OCI-LY3 (cell line): ENCODE data around the gene SHROOM1.

Experiments
- H2AFZ ChIP-seq: fragments of 200-600, 300-600 bp; shearing (Covaris generic); 2 replicates; pipeline ENCODE4 v1.6.0; 2014; ENCODE audit warnings: antibody characterized with exemption, low read depth, low read length
- H3K27ac ChIP-seq: fragments of 200-600, 300-600 bp; sonication (generic); 2 replicates; pipeline ENCODE4 v1.5.1; 2014; ENCODE audit warnings: mild to moderate bottlenecking, low read length, moderate library complexity, mixed read lengths
- H3K27me3 ChIP-seq: fragments of 200-600, 300-600 bp; sonication (generic); 2 replicates; pipeline ENCODE4 v1.6.1; 2014; ENCODE audit warnings: low read depth, low read length, mixed read lengths
- H3K36me3 ChIP-seq: fragments of 200-600, 300-600 bp; sonication (generic); replicated peaks from 2 replicates; pipeline ENCODE3; 2014; ENCODE audit warnings: low read depth, low read length, mixed read lengths
- H3K4me1 ChIP-seq: fragments of 300-600, 200-600 bp; sonication (generic); 2 replicates; pipeline ENCODE4 v1.6.1; 2014; ENCODE audit warnings: low read length, mixed read lengths
- H3K4me2 ChIP-seq: fragments of 200-600, 300-600 bp; sonication (generic); 2 replicates; pipeline ENCODE4 v1.6.1; 2014; ENCODE audit warnings: low read length, mixed read lengths
- H3K4me3 ChIP-seq: fragments of 300-600, 200-600 bp; sonication (generic); 2 replicates; pipeline ENCODE4 v1.5.1; 2014; ENCODE audit warnings: antibody characterized with exemption, mild to moderate bottlenecking, low read length, moderate library complexity
- H3K79me2 ChIP-seq: fragments of 300-600, 200-600 bp; shearing (Covaris generic); 2 replicates; pipeline ENCODE4 v1.6.1; 2014; ENCODE audit warnings: mild to moderate bottlenecking, low read length, mixed read lengths
- H3K9ac ChIP-seq: fragments of 300-600, 200-600 bp; shearing (Covaris generic); 2 replicates; pipeline ENCODE4 v1.6.0; 2014; ENCODE audit warnings: mild to moderate bottlenecking, low read length, moderate library complexity
- H3K9me3 ChIP-seq: fragments of 200-600, 300-600 bp; shearing (Covaris generic); 2 replicates; pipeline ENCODE4 v1.6.1; 2014; ENCODE audit warnings: low read length, mixed read lengths; ENCODE audit not compliant: insufficient read depth
- H4K20me1 ChIP-seq: fragments of 200-600, 300-600 bp; sonication (generic); 2 replicates; pipeline ENCODE4 v1.6.1; 2016; ENCODE audit warnings: low read length, mixed read lengths; ENCODE audit not compliant: insufficient read depth
- EZH2phosphoT487 ChIP-seq: fragments of 200-600 bp; shearing (Covaris generic); IDR thresholded peaks from 2 replicates; pipeline ENCODE4 v1.6.1; 2018; ENCODE audit warnings: antibody characterized with exemption, mixed run types, low read depth
- TF ChIP-seq, protein P1 (sequence below): fragments of 200-600, 300-600 bp; sonication (generic); IDR thresholded peaks from 2 replicates; pipeline ENCODE4 v1.5.1; 2014; ENCODE audit warnings: antibody characterized with exemption, low read length, low read depth

Gene SHROOM1

DNA sequence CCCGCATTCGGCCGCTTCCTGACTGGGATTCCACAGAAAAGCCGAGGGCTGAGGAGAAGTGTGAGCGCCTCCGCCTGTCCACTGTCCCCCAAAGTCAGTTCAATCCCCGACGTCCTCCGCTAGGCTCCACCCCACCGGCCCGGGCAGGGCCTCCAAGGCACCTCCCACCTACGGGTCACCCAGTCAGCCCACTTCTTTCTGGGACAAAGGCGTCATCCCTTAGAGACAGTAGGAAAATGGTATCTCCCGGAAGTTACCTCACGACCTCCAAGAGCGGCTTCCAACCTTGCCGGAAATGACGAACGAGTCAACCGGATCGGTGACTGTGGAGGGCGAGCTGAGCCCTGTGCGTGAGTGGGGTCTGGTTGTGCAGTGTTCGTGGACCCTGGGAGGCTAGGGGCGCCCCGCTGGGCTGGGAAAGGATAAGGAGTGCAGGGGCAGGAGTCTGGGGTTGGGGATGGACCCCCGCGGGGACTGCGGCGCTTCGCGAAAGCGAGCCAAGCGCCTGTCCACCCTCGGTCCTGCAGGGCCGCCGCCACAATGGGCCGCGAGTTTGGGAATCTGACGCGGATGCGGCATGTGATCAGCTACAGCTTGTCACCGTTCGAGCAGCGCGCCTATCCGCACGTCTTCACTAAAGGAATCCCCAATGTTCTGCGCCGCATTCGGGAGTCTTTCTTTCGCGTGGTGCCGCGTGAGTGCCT, 36.0 kb upstream of the SHROOM1 start, which contains the start of the genes GDF9 and UQCRQ:
Gene GDF9, minus strand, starts transcription at position 128 of the 704 bp plus-strand sequence. CDS start 1,936 bp downstream, outside the sequence.
Gene UQCRQ, plus strand, starts transcription at position 301 of the 704 bp plus-strand sequence. Its CDS starts 240 bp downstream, at position 541.
- no peaks in the 10 kb centered on the region for H3K27me3 ChIP-seq
- peak within 1 kb of the TSS; percentile 86 for H3K9ac ChIP-seq
- H3K79me2 ChIP-seq: peaks cover 20% of the 10 kb centered on the region
- H3K27ac ChIP-seq: peak within 1 kb of the TSS; percentile 29; the same call in 1 of the 2 replicates
- H2AFZ ChIP-seq: peak within 1 kb of the TSS; percentile 72
- H3K36me3 ChIP-seq: peaks cover 8% of the 10 kb centered on the region
- H3K4me1 ChIP-seq: peaks cover 14% of the 10 kb centered on the region
- peak within 1 kb of the TSS; percentile 99 for H3K4me3 ChIP-seq
- peak within 1 kb of the TSS; percentile 98 for H3K4me2 ChIP-seq
- no peaks in the 10 kb centered on the region for H3K9me3 ChIP-seq
- no peaks in the 10 kb centered on the region for H4K20me1 ChIP-seq
- no peak for TF ChIP-seq EZH2phosphoT487
- TF ChIP-seq, protein P1, sequence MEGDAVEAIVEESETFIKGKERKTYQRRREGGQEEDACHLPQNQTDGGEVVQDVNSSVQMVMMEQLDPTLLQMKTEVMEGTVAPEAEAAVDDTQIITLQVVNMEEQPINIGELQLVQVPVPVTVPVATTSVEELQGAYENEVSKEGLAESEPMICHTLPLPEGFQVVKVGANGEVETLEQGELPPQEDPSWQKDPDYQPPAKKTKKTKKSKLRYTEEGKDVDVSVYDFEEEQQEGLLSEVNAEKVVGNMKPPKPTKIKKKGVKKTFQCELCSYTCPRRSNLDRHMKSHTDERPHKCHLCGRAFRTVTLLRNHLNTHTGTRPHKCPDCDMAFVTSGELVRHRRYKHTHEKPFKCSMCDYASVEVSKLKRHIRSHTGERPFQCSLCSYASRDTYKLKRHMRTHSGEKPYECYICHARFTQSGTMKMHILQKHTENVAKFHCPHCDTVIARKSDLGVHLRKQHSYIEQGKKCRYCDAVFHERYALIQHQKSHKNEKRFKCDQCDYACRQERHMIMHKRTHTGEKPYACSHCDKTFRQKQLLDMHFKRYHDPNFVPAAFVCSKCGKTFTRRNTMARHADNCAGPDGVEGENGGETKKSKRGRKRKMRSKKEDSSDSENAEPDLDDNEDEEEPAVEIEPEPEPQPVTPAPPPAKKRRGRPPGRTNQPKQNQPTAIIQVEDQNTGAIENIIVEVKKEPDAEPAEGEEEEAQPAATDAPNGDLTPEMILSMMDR: peak; percentile 30

DNA sequence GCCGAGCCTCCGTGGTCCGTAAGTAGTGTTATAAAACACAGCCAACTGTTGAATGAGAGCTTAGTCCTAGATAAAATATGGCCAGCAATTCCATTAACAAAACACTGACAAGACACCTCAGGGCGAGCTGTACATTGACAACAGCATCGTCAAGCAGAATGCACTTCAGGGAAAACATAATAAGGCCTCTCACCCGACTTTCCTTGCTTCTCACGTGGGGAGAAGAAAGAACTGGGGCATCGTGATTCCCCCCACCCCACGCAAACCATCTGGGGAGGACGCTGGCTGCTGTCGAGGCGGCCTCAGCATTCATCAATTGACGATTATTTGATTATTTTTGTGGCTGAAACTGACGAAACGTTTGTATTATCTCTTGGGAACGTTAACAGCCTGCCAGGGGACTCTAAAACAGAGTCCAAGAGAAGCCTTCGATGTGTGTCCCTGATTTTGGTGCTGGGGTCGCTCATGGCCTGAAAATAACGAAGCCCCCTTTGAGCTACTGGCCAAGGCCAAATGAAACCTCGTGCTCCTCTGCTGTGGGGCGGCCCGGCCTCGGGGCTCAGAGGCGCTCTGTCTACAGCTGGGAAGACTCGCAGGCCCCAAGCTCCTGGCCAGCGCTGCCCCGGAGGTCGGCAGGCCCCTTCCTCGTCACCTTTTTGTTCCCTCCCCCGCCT, 35.4 kb upstream of the SHROOM1 start:
- no peaks in the 10 kb centered on the region for H3K9me3 ChIP-seq
- no peaks in the 10 kb centered on the region for H4K20me1 ChIP-seq
- no peak for TF ChIP-seq EZH2phosphoT487
- TF ChIP-seq, protein P1: no peak
- H3K4me2 ChIP-seq: peak overlapping the region; percentile 87
- peaks cover 8% of the 10 kb centered on the region for H3K36me3 ChIP-seq
- H3K27me3 ChIP-seq: no peaks in the 10 kb centered on the region
- H3K27ac ChIP-seq: peak overlapping the region; percentile 28; the same call in 1 of the 2 replicates
- peak overlapping the region; percentile 86 for H3K9ac ChIP-seq
- peak overlapping the region; percentile 72 for H2AFZ ChIP-seq
- peaks cover 14% of the 10 kb centered on the region for H3K4me1 ChIP-seq
- peak overlapping the region; percentile 99 for H3K4me3 ChIP-seq
- peaks cover 20% of the 10 kb centered on the region for H3K79me2 ChIP-seq

- H4K20me1 ChIP-seq: no peaks in the 10 kb centered on the region
These were observed 30.3 kb upstream of the SHROOM1 start for GRCh38 chr5:132860742-132861141.

More at GRCh38 chr5:132860742-132861141, 30.3 kb upstream of the SHROOM1 start:
- Histone ChIP-seq H3K9me3 (no peaks in the 10 kb centered on the region), H3K4me3 (no peak overlapping the region), H3K9ac (no peak overlapping the region), H3K27me3 (no peaks in the 10 kb centered on the region), H3K36me3 (no peaks in the 10 kb centered on the region), H3K4me1 (peaks cover 7% of the 10 kb centered on the region), H2AFZ (no peak overlapping the region), H3K4me2 (no peak overlapping the region), H3K27ac (no peak overlapping the region), H3K79me2 (peaks cover 1% of the 10 kb centered on the region; the same call in 1 of the 2 replicates)
- TF ChIP-seq, protein P1: no peak
- TF ChIP-seq EZH2phosphoT487: no peak
